GM12864 (cell line): ENCODE results near the gene TLE5.

Source experiments
- DNase-seq: peaks from one replicate; pipeline ENCODE4 v3.0.0-alpha.2; 2011; ENCODE audit warnings: low read depth
- H3K4me3 ChIP-seq: 2 replicates; pipeline ENCODE4 v1.5.1; 2011; ENCODE audit warnings: mild to moderate bottlenecking, low read depth, low read length, control low read depth
- TF ChIP-seq, protein P1 (sequence below): IDR thresholded peaks from 2 replicates; pipeline ENCODE4 v1.5.1; 2011; ENCODE audit warnings: low read depth, mild to moderate bottlenecking, moderate library complexity, low read length, control low read depth, inconsistent platforms; ENCODE audit errors: missing control alignments

TLE5 gene

GRCh38 chr19:3060857-3061181 lies 1.5 kb downstream of the TLE5 start:
- no peak for DNase-seq
- TF ChIP-seq, protein P1, sequence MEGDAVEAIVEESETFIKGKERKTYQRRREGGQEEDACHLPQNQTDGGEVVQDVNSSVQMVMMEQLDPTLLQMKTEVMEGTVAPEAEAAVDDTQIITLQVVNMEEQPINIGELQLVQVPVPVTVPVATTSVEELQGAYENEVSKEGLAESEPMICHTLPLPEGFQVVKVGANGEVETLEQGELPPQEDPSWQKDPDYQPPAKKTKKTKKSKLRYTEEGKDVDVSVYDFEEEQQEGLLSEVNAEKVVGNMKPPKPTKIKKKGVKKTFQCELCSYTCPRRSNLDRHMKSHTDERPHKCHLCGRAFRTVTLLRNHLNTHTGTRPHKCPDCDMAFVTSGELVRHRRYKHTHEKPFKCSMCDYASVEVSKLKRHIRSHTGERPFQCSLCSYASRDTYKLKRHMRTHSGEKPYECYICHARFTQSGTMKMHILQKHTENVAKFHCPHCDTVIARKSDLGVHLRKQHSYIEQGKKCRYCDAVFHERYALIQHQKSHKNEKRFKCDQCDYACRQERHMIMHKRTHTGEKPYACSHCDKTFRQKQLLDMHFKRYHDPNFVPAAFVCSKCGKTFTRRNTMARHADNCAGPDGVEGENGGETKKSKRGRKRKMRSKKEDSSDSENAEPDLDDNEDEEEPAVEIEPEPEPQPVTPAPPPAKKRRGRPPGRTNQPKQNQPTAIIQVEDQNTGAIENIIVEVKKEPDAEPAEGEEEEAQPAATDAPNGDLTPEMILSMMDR = no peak
- H3K4me3 ChIP-seq = peak overlapping the region; percentile 92

GRCh38 chr19:3059653-3060052 lies 2.6 kb downstream of the TLE5 start:
- DNase-seq = no peak
- TF ChIP-seq, protein P1 = no peak
- H3K4me3 ChIP-seq = no peak overlapping the region

DNA sequence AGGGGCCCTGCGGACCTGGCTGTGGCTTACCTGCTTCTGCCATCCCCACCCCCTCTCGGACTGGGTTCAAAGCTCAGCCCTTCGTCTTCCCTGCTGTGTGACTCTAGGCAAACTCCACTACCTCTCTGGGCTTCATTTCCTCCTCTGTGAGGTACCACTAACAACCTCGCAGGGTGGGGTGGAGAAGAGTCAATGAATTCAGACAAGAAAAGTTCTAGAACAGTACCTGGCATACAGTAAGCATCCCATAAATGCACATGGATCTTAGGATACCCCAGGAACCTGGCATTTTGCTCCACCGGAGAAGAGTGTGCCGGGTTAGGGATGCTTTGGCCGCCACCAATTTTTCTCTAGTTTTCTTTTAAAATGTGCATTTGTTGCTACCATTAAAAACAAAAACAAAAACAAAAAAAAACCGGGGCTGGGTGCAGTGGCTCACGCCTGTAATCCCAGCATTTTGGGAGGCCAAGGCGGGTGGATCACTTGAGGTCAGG lies 3.4 kb downstream of the TLE5 start:
- no peak overlapping the region for H3K4me3 ChIP-seq
- DNase-seq = no peak
- TF ChIP-seq, protein P1 = no peak

- H3K4me3 ChIP-seq = no peak overlapping the region
- no peak for DNase-seq
- TF ChIP-seq, protein P1 = no peak
These were observed 4.1 kb downstream of the TLE5 start for GRCh38 chr19:3058009-3058820.

DNA sequence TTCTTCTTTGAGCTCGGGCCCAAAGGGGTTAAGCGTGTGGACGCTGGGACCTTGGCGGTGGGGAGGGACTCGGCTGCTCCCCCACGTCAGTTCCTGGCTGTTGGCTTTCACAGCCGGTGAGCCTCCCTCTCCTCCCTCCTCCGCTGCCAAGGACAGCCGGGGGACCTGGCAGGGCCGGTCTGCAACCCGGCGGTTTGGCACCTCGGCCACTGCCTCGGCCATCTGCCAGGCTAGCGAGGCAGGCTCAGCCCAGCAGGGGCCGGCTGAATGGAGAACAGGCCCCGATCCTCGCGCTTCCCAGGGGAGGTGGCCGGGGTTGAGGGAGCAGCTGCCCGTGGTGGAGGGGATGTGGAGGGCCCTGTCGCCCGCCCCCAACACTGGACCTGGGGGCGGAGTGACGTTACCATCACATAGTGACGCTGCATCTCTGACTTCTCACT lies 5.0 kb downstream of the TLE5 start:
- TF ChIP-seq, protein P1 = no peak
- no peak overlapping the region for H3K4me3 ChIP-seq
- DNase-seq = no peak

DNA sequence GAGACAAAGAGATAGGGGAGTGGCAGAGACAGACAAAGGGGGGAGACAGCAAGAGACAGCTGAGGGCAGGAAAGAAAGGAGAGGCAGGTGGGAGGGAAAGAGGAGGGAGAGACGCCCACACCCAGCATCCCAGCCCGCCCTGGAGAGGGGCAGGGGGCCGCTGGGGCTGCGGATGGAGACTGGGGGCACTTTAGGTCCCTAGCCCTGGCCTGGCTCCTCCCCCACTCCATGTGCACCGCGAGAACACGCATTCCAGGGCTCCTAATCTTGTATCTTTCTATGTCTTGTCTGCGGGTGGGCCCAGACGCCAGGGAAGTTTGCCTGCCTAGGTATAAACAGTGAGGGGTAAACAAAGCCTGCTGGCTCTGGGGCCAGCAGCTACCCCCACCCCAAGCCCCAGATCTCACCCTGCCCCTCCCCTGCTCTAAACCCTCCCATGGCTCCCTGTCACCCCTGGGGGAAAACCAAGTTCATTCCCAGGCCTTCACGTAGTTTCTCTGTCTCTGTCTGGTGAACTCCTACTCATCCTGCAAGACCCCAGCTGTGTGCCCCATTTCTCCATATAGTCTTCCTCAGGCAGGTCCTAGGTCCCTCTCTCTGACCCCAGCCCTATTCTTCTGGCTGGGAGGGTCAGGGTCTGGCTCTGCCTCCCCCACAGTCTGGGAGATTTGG lies 5.7 kb downstream of the TLE5 start:
- TF ChIP-seq, protein P1 = no peak
- no peak overlapping the region for H3K4me3 ChIP-seq
- no peak for DNase-seq
